Choroid plexus epithelial cell (primary cell): Measurements from ENCODE around the gene BTBD16.

Experiments used
- DNase-seq: peaks from one replicate; pipeline ENCODE4 v3.0.0-alpha.2; 2010; ENCODE audit warnings: low read depth
- H3K4me3 ChIP-seq: 2 replicates; pipeline ENCODE4 v1.5.1; 2011; ENCODE audit warnings: low read depth, mild to moderate bottlenecking, control low read depth, low read length, moderate library complexity
- CTCF ChIP-seq: conservative IDR thresholded peaks from 2 replicates; pipeline ENCODE4 v1.5.1; 2011; ENCODE audit warnings: low read depth, mild to moderate bottlenecking, control low read depth, inconsistent platforms, low read length, moderate library complexity

The BTBD16 gene

GRCh38 chr10:122341141-122341810, 70.2 kb downstream of the BTBD16 start:
- DNase-seq: no peak
- TF ChIP-seq CTCF: no peak
- H3K4me3 ChIP-seq: no peak overlapping the region

- peak; percentile 88 for TF ChIP-seq CTCF
- DNase-seq: peak; percentile 79
- no peak overlapping the region for H3K4me3 ChIP-seq
These were observed 71.4 kb downstream of the BTBD16 start for GRCh38 chr10:122342293-122343134.

- H3K4me3 ChIP-seq: no peak overlapping the region
- DNase-seq: no peak
- TF ChIP-seq CTCF: no peak
These were observed 72.2 kb downstream of the BTBD16 start for GRCh38 chr10:122343135-122343800.

- no peak for DNase-seq
- TF ChIP-seq CTCF: no peak
These were observed 72.8 kb downstream of the BTBD16 start for GRCh38 chr10:122343936-122344335.

GRCh38 chr10:122344741-122345258, 73.7 kb downstream of the BTBD16 start:
- peak; percentile 69 for DNase-seq
- no peak overlapping the region for H3K4me3 ChIP-seq
- TF ChIP-seq CTCF: no peak

More at GRCh38 chr10:122343936-122344335, 72.8 kb downstream of the BTBD16 start:
- no peak overlapping the region for H3K4me3 ChIP-seq

GRCh38 chr10:122346326-122346950, 75.3 kb downstream of the BTBD16 start:
- TF ChIP-seq CTCF: no peak

More at GRCh38 chr10:122346326-122346950, 75.3 kb downstream of the BTBD16 start:
- H3K4me3 ChIP-seq: no peak overlapping the region
- no peak for DNase-seq
